ENCODE data around the gene FBP2. TPM values are rescaled to one million over a fixed set of nuclear protein-coding genes. Genes with fewer than 3 reads are reported as not detected.

FBP2 gene
- total RNA-seq (2014; rRNA removed; shearing (Covaris generic)) = not detected in 2 replicates
- polyA plus RNA-seq (2016; fragmentation: Nextera tagmentation; extraction: Ambion mirVana) = 0.17 TPM in 1 of 2 replicates, not detected in the other
- long read RNA-seq = 0 reads

DNA sequence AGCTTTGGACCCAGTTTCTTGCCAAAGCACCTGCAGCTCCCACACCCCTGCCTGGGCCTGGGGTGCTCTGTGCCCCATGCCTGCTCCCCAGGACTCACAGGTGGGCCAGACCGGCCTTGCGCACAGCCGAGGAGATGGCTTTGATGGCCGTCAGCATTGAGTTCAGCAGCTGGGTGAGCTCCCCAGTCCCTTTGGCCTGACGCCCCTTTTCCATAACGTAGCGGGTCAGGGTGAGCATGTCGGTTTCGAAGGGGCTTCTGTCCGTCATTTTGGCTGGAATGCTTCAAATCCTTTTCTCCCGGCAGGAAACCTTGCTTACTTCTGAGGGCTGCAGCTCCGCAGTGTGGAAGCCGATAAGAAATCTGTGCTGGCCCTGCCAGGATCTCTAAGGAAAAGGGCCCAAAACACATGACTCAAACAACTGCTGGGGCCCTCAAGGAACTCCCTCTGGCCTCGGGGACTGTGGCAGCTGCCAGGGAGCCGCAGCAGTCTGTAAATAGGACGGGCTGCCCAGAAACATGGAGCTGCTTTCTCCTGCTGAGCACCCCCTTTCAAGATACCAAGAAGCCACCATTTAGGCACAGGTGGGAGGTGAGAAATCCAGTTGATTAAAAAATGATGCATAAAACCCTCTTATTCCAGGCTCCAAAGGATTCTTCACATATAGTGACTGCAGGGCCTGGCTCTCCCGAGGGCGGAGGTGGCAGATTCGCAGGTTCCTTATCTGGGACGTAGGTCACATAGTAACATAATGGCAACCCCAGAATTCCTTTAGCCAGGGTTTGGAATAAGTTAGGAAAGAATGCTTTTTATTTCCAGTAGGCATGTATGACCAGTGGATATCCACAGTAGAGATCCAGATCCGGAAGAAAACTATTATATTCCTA is at the start of gene FBP2:
FBP2 (minus strand) TSS at position 366 of the 887 bp plus-strand sequence; CDS start at position 268, 98 bp downstream.
- H3K4me3 ChIP-seq = no peak within 1 kb of the TSS
- no peak for TF ChIP-seq POLR2AphosphoS5 (IDR thresholded peaks at IDR 0.05; ENCODE audit: low read depth)
- TF ChIP-seq NANOG (IDR thresholded peaks at IDR 0.05; ENCODE audit: borderline replicate concordance) = no peak
- TF ChIP-seq, protein P1, sequence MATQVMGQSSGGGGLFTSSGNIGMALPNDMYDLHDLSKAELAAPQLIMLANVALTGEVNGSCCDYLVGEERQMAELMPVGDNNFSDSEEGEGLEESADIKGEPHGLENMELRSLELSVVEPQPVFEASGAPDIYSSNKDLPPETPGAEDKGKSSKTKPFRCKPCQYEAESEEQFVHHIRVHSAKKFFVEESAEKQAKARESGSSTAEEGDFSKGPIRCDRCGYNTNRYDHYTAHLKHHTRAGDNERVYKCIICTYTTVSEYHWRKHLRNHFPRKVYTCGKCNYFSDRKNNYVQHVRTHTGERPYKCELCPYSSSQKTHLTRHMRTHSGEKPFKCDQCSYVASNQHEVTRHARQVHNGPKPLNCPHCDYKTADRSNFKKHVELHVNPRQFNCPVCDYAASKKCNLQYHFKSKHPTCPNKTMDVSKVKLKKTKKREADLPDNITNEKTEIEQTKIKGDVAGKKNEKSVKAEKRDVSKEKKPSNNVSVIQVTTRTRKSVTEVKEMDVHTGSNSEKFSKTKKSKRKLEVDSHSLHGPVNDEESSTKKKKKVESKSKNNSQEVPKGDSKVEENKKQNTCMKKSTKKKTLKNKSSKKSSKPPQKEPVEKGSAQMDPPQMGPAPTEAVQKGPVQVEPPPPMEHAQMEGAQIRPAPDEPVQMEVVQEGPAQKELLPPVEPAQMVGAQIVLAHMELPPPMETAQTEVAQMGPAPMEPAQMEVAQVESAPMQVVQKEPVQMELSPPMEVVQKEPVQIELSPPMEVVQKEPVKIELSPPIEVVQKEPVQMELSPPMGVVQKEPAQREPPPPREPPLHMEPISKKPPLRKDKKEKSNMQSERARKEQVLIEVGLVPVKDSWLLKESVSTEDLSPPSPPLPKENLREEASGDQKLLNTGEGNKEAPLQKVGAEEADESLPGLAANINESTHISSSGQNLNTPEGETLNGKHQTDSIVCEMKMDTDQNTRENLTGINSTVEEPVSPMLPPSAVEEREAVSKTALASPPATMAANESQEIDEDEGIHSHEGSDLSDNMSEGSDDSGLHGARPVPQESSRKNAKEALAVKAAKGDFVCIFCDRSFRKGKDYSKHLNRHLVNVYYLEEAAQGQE (IDR thresholded peaks at IDR 0.05; ENCODE audit: unreplicated experiment) = no peak
- TF ChIP-seq EZH2phosphoT487 (IDR thresholded peaks at IDR 0.05; ENCODE audit: unreplicated experiment) = no peak
- no peak for TF ChIP-seq STAT1 (IDR thresholded peaks at IDR 0.05; ENCODE audit: unreplicated experiment)
- TF ChIP-seq, protein P2, sequence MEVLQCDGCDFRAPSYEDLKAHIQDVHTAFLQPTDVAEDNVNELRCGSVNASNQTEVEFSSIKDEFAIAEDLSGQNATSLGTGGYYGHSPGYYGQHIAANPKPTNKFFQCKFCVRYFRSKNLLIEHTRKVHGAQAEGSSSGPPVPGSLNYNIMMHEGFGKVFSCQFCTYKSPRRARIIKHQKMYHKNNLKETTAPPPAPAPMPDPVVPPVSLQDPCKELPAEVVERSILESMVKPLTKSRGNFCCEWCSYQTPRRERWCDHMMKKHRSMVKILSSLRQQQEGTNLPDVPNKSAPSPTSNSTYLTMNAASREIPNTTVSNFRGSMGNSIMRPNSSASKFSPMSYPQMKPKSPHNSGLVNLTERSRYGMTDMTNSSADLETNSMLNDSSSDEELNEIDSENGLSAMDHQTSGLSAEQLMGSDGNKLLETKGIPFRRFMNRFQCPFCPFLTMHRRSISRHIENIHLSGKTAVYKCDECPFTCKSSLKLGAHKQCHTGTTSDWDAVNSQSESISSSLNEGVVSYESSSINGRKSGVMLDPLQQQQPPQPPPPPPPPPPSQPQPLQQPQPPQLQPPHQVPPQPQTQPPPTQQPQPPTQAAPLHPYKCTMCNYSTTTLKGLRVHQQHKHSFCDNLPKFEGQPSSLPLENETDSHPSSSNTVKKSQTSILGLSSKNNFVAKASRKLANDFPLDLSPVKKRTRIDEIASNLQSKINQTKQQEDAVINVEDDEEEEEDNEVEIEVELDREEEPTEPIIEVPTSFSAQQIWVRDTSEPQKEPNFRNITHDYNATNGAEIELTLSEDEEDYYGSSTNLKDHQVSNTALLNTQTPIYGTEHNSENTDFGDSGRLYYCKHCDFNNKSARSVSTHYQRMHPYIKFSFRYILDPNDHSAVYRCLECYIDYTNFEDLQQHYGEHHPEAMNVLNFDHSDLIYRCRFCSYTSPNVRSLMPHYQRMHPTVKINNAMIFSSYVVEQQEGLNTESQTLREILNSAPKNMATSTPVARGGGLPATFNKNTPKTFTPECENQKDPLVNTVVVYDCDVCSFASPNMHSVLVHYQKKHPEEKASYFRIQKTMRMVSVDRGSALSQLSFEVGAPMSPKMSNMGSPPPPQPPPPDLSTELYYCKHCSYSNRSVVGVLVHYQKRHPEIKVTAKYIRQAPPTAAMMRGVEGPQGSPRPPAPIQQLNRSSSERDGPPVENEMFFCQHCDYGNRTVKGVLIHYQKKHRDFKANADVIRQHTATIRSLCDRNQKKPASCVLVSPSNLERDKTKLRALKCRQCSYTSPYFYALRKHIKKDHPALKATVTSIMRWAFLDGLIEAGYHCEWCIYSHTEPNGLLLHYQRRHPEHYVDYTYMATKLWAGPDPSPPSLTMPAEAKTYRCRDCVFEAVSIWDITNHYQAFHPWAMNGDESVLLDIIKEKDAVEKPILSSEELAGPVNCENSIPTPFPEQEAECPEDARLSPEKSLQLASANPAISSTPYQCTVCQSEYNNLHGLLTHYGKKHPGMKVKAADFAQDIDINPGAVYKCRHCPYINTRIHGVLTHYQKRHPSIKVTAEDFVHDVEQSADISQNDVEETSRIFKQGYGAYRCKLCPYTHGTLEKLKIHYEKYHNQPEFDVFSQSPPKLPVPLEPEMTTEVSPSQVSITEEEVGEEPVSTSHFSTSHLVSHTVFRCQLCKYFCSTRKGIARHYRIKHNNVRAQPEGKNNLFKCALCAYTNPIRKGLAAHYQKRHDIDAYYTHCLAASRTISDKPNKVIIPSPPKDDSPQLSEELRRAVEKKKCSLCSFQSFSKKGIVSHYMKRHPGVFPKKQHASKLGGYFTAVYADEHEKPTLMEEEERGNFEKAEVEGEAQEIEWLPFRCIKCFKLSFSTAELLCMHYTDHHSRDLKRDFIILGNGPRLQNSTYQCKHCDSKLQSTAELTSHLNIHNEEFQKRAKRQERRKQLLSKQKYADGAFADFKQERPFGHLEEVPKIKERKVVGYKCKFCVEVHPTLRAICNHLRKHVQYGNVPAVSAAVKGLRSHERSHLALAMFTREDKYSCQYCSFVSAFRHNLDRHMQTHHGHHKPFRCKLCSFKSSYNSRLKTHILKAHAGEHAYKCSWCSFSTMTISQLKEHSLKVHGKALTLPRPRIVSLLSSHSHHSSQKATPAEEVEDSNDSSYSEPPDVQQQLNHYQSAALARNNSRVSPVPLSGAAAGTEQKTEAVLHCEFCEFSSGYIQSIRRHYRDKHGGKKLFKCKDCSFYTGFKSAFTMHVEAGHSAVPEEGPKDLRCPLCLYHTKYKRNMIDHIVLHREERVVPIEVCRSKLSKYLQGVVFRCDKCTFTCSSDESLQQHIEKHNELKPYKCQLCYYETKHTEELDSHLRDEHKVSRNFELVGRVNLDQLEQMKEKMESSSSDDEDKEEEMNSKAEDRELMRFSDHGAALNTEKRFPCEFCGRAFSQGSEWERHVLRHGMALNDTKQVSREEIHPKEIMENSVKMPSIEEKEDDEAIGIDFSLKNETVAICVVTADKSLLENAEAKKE (CRISPR knock-in tag; IDR thresholded peaks at IDR 0.05) = no peak
- no peak for TF ChIP-seq JUNB (IDR thresholded peaks at IDR 0.05; ENCODE audit: unreplicated experiment)
- TF ChIP-seq ZNF331 (CRISPR knock-in tag; IDR thresholded peaks at IDR 0.05; ENCODE audit: low read depth) = no peak
- TF ChIP-seq ZNF114 (CRISPR knock-in tag; IDR thresholded peaks at IDR 0.05) = no peak
- TF ChIP-seq EZH2 (IDR thresholded peaks at IDR 0.05; ENCODE audit: low read depth, unreplicated experiment) = no peak
- TF ChIP-seq, protein P3, sequence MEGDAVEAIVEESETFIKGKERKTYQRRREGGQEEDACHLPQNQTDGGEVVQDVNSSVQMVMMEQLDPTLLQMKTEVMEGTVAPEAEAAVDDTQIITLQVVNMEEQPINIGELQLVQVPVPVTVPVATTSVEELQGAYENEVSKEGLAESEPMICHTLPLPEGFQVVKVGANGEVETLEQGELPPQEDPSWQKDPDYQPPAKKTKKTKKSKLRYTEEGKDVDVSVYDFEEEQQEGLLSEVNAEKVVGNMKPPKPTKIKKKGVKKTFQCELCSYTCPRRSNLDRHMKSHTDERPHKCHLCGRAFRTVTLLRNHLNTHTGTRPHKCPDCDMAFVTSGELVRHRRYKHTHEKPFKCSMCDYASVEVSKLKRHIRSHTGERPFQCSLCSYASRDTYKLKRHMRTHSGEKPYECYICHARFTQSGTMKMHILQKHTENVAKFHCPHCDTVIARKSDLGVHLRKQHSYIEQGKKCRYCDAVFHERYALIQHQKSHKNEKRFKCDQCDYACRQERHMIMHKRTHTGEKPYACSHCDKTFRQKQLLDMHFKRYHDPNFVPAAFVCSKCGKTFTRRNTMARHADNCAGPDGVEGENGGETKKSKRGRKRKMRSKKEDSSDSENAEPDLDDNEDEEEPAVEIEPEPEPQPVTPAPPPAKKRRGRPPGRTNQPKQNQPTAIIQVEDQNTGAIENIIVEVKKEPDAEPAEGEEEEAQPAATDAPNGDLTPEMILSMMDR (conservative IDR thresholded peaks at IDR 0.05; ENCODE audit: low read depth in 2 of 2) = no peak
- DNase-seq (ENCODE audit: low spot score) = no peak
- Mint-ChIP-seq H3K4me1 (no peaks in the 10 kb centered on the region), H3K36me3 (ENCODE audit: low read depth) (no peaks in the 10 kb centered on the region), H3K27ac (no peak within 1 kb of the TSS), H3K27me3 (ENCODE audit: insufficient read depth, low read depth, poor library complexity) (peaks cover 8% of the 10 kb centered on the region), H3K4me3 (no peak within 1 kb of the TSS), H3K9me3 (no peaks in the 10 kb centered on the region)
- H2AFZ ChIP-seq = no peak within 1 kb of the TSS
- H3K27me3 ChIP-seq (ENCODE audit: insufficient read depth) = no peaks in the 10 kb centered on the region
- H4K20me1 ChIP-seq (replicated peaks; ENCODE audit: insufficient read depth) = no peaks in the 10 kb centered on the region
- no peak within 1 kb of the TSS for H3K27ac ChIP-seq (ENCODE audit: low read depth)
- no peaks in the 10 kb centered on the region for H3K9me2 ChIP-seq (ENCODE audit: insufficient read depth)
- H3F3A ChIP-seq (replicated peaks; ENCODE audit: low read depth) = no peaks in the 10 kb centered on the region
- no peak within 1 kb of the TSS for H3K4me2 ChIP-seq
- ATAC-seq = no peak
- H3K4me1 ChIP-seq (ENCODE audit: insufficient read depth) = no peaks in the 10 kb centered on the region
- H3K79me2 ChIP-seq (replicated peaks; ENCODE audit: insufficient read depth) = no peaks in the 10 kb centered on the region
- no peaks in the 10 kb centered on the region for H3K36me3 ChIP-seq (ENCODE audit: insufficient read depth)
